H9 (cell line): ENCODE measurements around the gene ERCC6L2. TPM values are rescaled to one million over a fixed set of nuclear protein-coding genes. Genes with fewer than 3 reads are reported as not detected.
A peak's percentile ranks its signal among the peaks of the same experiment; 100 is the strongest.

Source experiments
- DNase-seq: peaks from one replicate; pipeline ENCODE4 v3.0.0-alpha.2; 2017
- H2AFZ ChIP-seq: one replicate; pipeline ENCODE4 v1.6.1; 2013; ENCODE audit warnings: mild to moderate bottlenecking, low read length, control low read depth, moderate library complexity
- H2AK5ac ChIP-seq: 2 replicates; pipeline ENCODE4 v1.6.1; 2013; ENCODE audit warnings: low read length, control low read depth, mixed read lengths; ENCODE audit not compliant: insufficient read length
- H2BK120ac ChIP-seq: one replicate; pipeline ENCODE4 v1.6.1; 2013; ENCODE audit warnings: low read depth, mild to moderate bottlenecking, low read length, control low read depth, inconsistent platforms; ENCODE audit not compliant: poor library complexity, severe bottlenecking
- H2BK12ac ChIP-seq: 2 replicates; pipeline ENCODE4 v1.6.1; 2013; ENCODE audit warnings: low read length, control low read depth, mixed read lengths, low read depth; ENCODE audit not compliant: insufficient read length
- H2BK15ac ChIP-seq: 2 replicates; pipeline ENCODE4 v1.6.1; 2013; ENCODE audit warnings: low read depth, low read length, control low read depth
- H2BK20ac ChIP-seq: one replicate; pipeline ENCODE4 v1.6.1; 2013; ENCODE audit warnings: low read depth, mild to moderate bottlenecking, low read length, control low read depth, inconsistent platforms; ENCODE audit not compliant: poor library complexity, severe bottlenecking
- H2BK5ac ChIP-seq: 2 replicates; pipeline ENCODE4 v1.6.1; 2013; ENCODE audit warnings: low read length, control low read depth, mixed read lengths; ENCODE audit not compliant: insufficient read length
- H3K14ac ChIP-seq: 2 replicates; pipeline ENCODE4 v1.6.1; 2013; ENCODE audit warnings: low read length, control low read depth; ENCODE audit not compliant: insufficient read depth
- H3K18ac ChIP-seq: 2 replicates; pipeline ENCODE4 v1.6.1; 2013; ENCODE audit warnings: low read depth, mild to moderate bottlenecking, mixed read lengths, low read length, control low read depth; ENCODE audit not compliant: insufficient read length
- H3K23ac ChIP-seq: 2 replicates; pipeline ENCODE4 v1.6.1; 2013; ENCODE audit warnings: low read length, control low read depth, mixed read lengths, low read depth; ENCODE audit not compliant: insufficient read length
- H3K23me2 ChIP-seq: 2 replicates; pipeline ENCODE4 v1.6.1; 2013; ENCODE audit warnings: low read depth, mild to moderate bottlenecking, mixed read lengths, low read length, control low read depth; ENCODE audit not compliant: insufficient read length, poor library complexity, severe bottlenecking
- H3K27ac ChIP-seq: 2 replicates; pipeline ENCODE4 v1.5.1; 2013; ENCODE audit warnings: low read length, control low read depth, mixed read lengths, low read depth; ENCODE audit not compliant: insufficient read length
- H3K27me3 ChIP-seq: 2 replicates; pipeline ENCODE4 v1.6.1; 2013; ENCODE audit warnings: low read length, control low read depth, inconsistent platforms; ENCODE audit not compliant: insufficient read depth
- H3K4ac ChIP-seq: 2 replicates; pipeline ENCODE4 v1.6.1; 2013; ENCODE audit warnings: low read depth, mild to moderate bottlenecking, control low read depth, inconsistent platforms, low read length, moderate library complexity
- H3K4me1 ChIP-seq: 2 replicates; pipeline ENCODE4 v1.6.1; 2013; ENCODE audit warnings: low read length, control low read depth, inconsistent platforms; ENCODE audit not compliant: insufficient read depth
- H3K4me2 ChIP-seq: 2 replicates; pipeline ENCODE4 v1.6.1; 2013; ENCODE audit warnings: low read length, control low read depth, mixed read lengths; ENCODE audit not compliant: insufficient read length, insufficient read depth
- H3K56ac ChIP-seq: 2 replicates; pipeline ENCODE4 v1.6.1; 2013; ENCODE audit warnings: low read depth, mild to moderate bottlenecking, mixed read lengths, low read length, control low read depth; ENCODE audit not compliant: insufficient read length
- H3K79me1 ChIP-seq: 2 replicates; pipeline ENCODE4 v1.6.1; 2013; ENCODE audit warnings: low read depth, mild to moderate bottlenecking, moderate library complexity, low read length, control low read depth, inconsistent platforms; ENCODE audit not compliant: insufficient read depth, poor library complexity, severe bottlenecking
- H3K79me2 ChIP-seq: 2 replicates; pipeline ENCODE4 v1.6.1; 2013; ENCODE audit warnings: low read length, control low read depth, inconsistent platforms; ENCODE audit not compliant: insufficient read depth
- H3K9ac ChIP-seq: 2 replicates; pipeline ENCODE4 v1.6.1; 2013; ENCODE audit warnings: low read length, control low read depth, mixed read lengths; ENCODE audit not compliant: insufficient read length; ENCODE audit errors: extremely low read depth
- H3K9me3 ChIP-seq: one replicate; pipeline ENCODE4 v1.6.1; 2013; ENCODE audit warnings: low read depth, low read length, inconsistent platforms; ENCODE audit not compliant: control insufficient read depth
- H3T11ph ChIP-seq: one replicate; pipeline ENCODE4 v1.6.1; 2013; ENCODE audit warnings: mild to moderate bottlenecking, low read length, control low read depth, inconsistent platforms
- H4K20me1 ChIP-seq: one replicate; pipeline ENCODE4 v1.6.1; 2013; ENCODE audit not compliant: control insufficient read depth, insufficient read length, insufficient read depth
- H4K5ac ChIP-seq: 2 replicates; pipeline ENCODE4 v1.6.1; 2013; ENCODE audit warnings: low read depth, mild to moderate bottlenecking, mixed read lengths, low read length, control low read depth; ENCODE audit not compliant: insufficient read length
- H4K8ac ChIP-seq: replicated peaks from 2 replicates; pipeline ENCODE4 v1.6.1; 2013; ENCODE audit warnings: low read length, control low read depth, mixed read lengths, low read depth; ENCODE audit not compliant: insufficient read length
- H4K91ac ChIP-seq: 2 replicates; pipeline ENCODE4 v1.6.1; 2013; ENCODE audit warnings: low read depth, mild to moderate bottlenecking, moderate library complexity, mixed read lengths, low read length, control low read depth; ENCODE audit not compliant: insufficient read length
- H3K27ac Mint-ChIP-seq, 3 experiments: 2 replicates in 2 of 3; 3 replicates in 1 of 3; pipeline ENCODE4 v1.8.0; 2020 to 2021; ENCODE audit warnings: mixed read lengths in 3 of 3, mild to moderate bottlenecking in 1 of 3, moderate library complexity in 1 of 3
- H3K27me3 Mint-ChIP-seq: 2 replicates; pipeline ENCODE4 v1.8.0; 2021; ENCODE audit warnings: low read depth, mild to moderate bottlenecking, moderate library complexity, mixed read lengths
- H3K36me3 Mint-ChIP-seq, 3 experiments: 2 replicates in 2 of 3; 3 replicates in 1 of 3; pipeline ENCODE4 v1.8.0; 2020 to 2021; ENCODE audit warnings: low read depth in 3 of 3, mixed read lengths in 3 of 3; ENCODE audit not compliant: insufficient read depth in 1 of 3
- H3K4me1 Mint-ChIP-seq, 2 experiments: 2 replicates each; pipeline ENCODE4 v1.8.0; 2020; ENCODE audit warnings: mixed read lengths in 2 of 2
- H3K4me3 Mint-ChIP-seq, 2 experiments: 2 replicates in 1 of 2; 3 replicates in 1 of 2; pipeline ENCODE4 v1.8.0; 2020 to 2021; ENCODE audit warnings: mild to moderate bottlenecking in 2 of 2, mixed read lengths in 2 of 2, moderate library complexity in 1 of 2
- H3K9me3 Mint-ChIP-seq, 2 experiments: 2 replicates in 1 of 2; 3 replicates in 1 of 2; pipeline ENCODE4 v1.8.0; 2020; ENCODE audit warnings: mild to moderate bottlenecking in 2 of 2, mixed read lengths in 2 of 2, moderate library complexity in 1 of 2
- WGBS: extraction: QIAGEN DNeasy Blood & Tissue Kit; methylation state at CpG from one replicate; pipeline ENCODE4 v1.1.7; 2013; ENCODE audit warnings: missing lambda C conversion rate, low lambda C conversion rate, mixed read lengths; ENCODE audit not compliant: insufficient read length; ENCODE audit errors: extremely low coverage; 5-methylcytosine and 5-hydroxymethylcytosine counted together
- total RNA-seq: library from RNA; stranded (reverse); gene quantifications from 2 replicates; pipeline ENCODE4 v1.2.1, GENCODE V29; 2021
- TF ChIP-seq, protein P1 (sequence below): fragments of 200-600 bp; sonication (generic); conservative IDR thresholded peaks from 3 replicates; pipeline ENCODE4 v1.8.0; 2021; ENCODE audit warnings: antibody characterized with exemption, mild to moderate bottlenecking

The ERCC6L2 gene
- total RNA-seq, 1 experiment from 2014 or later = 57.7 TPM

DNA sequence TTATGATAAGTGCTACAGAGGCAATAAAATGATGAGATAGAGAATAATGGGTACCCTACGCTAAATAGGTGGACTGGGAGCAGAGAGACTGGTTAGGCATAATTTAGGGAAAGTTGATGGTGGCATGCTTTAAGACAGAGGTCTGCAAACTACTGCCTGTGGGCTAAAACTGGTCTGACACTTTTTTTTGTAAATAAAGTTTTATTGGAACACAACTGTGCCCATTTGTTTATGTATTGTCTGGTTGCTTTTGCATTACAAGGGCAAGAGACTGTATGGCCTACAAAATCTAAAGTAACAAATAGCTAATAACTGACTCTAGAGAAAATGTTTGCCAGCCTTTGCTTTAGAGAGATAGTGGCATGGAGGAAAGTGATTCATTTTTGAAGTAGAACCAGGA, 2.5 kb downstream of the ERCC6L2 start:
- Histone ChIP-seq H4K5ac (no peak overlapping the region), H3K56ac (no peak overlapping the region), H3K9ac (no peak overlapping the region), H3K4me1 (peaks cover 3% of the 10 kb centered on the region; the same call in 1 of the 2 replicates), H4K20me1 (no peaks in the 10 kb centered on the region), H3K79me2 (peaks cover 5% of the 10 kb centered on the region; the same call in 1 of the 2 replicates), H2BK5ac (no peak overlapping the region), H3K23ac (no peak overlapping the region), H3K4me2 (no peak overlapping the region), H3K18ac (no peak overlapping the region), H2AK5ac (no peak overlapping the region), H2AFZ (no peak overlapping the region), H3K9me3 (no peaks in the 10 kb centered on the region), H3K27me3 (no peaks in the 10 kb centered on the region), H4K8ac (no peak overlapping the region), H2BK15ac (no peak overlapping the region), H3K79me1 (peaks cover 6% of the 10 kb centered on the region), H2BK120ac (no peak overlapping the region), H4K91ac (no peak overlapping the region), H2BK20ac (no peak overlapping the region), H3K4ac (no peak overlapping the region), H3T11ph (no peak overlapping the region), H3K27ac (no peak overlapping the region), H3K23me2 (peaks cover 6% of the 10 kb centered on the region), H2BK12ac (no peak overlapping the region), H3K14ac (no peak overlapping the region)
- WGBS = no CpG with 5 or more reads among the region's 1 CpG
- Mint-ChIP-seq H3K27ac (no peak overlapping the region), H3K4me1 (peaks cover 9 to 12% of the 10 kb centered on the region in 2 experiments), H3K27me3 (no peaks in the 10 kb centered on the region), H3K4me3 (0 out of 5 replicates have a peak overlapping the region, but pooled peaks of 1 of the 2 experiments have one; percentile 47), H3K36me3 (peaks cover 5 to 10% (median 6%) of the 10 kb centered on the region in 3 experiments), H3K9me3 (no peaks in the 10 kb centered on the region)
- TF ChIP-seq, protein P1, sequence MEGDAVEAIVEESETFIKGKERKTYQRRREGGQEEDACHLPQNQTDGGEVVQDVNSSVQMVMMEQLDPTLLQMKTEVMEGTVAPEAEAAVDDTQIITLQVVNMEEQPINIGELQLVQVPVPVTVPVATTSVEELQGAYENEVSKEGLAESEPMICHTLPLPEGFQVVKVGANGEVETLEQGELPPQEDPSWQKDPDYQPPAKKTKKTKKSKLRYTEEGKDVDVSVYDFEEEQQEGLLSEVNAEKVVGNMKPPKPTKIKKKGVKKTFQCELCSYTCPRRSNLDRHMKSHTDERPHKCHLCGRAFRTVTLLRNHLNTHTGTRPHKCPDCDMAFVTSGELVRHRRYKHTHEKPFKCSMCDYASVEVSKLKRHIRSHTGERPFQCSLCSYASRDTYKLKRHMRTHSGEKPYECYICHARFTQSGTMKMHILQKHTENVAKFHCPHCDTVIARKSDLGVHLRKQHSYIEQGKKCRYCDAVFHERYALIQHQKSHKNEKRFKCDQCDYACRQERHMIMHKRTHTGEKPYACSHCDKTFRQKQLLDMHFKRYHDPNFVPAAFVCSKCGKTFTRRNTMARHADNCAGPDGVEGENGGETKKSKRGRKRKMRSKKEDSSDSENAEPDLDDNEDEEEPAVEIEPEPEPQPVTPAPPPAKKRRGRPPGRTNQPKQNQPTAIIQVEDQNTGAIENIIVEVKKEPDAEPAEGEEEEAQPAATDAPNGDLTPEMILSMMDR = no peak
- no peak for DNase-seq
